Measurements from ENCODE around the gene MED13L. TPM values are rescaled to one million over a fixed set of nuclear protein-coding genes. Genes with fewer than 3 reads are reported as not detected.

MED13L gene
- total and polyA plus RNA-seq, 3 donors from 2014 or later, result 56.4 to 173 (median 133) TPM

DNA sequence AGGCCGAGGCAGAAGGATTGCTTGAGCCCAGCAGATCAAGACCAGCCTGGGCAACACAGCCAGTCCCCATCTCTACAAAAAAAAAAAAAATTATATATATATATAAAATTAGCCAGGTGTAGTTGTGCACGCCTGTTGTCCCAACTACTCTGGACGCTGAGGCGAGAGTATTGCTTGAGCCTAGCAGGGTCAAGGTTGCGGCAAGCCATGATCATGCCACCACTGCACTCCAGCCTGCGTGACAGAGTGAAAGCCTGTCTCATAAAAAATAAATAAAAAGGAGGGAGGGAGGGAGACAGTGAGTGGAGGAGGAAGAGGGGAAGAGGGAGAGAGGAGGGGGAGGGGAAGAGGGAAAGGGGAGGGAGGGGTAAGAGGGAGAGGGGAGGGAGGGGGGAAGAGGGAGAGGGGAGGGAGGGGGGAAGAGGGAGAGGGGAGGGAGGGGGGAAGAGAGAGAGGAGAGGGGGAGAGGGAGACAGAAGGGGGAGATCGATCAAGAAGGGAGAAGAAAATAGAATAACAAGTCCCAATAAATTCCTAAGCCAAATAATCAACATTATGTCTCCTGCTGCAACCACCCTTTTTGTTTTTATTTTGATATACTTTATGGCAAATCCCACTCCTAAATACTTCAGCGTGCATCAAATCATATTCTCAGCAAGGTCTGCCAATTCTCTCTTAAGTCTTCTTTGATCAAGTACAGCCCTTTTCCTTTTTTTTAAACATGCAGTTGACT, 163.9 kb downstream of the MED13L start:
- TF ChIP-seq POLR2A (IDR thresholded peaks at IDR 0.05), result no peak
- TF ChIP-seq, protein P1, sequence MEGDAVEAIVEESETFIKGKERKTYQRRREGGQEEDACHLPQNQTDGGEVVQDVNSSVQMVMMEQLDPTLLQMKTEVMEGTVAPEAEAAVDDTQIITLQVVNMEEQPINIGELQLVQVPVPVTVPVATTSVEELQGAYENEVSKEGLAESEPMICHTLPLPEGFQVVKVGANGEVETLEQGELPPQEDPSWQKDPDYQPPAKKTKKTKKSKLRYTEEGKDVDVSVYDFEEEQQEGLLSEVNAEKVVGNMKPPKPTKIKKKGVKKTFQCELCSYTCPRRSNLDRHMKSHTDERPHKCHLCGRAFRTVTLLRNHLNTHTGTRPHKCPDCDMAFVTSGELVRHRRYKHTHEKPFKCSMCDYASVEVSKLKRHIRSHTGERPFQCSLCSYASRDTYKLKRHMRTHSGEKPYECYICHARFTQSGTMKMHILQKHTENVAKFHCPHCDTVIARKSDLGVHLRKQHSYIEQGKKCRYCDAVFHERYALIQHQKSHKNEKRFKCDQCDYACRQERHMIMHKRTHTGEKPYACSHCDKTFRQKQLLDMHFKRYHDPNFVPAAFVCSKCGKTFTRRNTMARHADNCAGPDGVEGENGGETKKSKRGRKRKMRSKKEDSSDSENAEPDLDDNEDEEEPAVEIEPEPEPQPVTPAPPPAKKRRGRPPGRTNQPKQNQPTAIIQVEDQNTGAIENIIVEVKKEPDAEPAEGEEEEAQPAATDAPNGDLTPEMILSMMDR (IDR thresholded peaks at IDR 0.05), result no peak

DNA sequence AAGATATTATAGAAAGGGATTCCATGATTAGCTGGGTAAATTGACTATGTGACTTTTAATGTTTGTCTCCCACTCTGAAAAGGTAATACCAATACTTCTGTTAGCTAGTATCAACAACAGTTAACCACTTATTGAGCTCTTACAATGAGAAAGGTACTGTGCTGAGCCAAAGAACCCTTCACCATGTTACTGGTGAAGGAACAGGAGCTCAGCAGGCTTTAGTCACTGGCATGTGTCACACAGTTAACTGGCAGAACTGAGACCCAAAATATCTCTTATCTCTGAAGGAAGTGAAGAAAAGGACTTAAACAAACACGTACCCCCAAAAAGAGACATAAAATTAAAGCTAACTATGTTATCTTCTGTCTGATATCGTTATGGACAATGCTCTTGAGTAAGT, 170.6 kb downstream of the MED13L start:
- H3K4me3 ChIP-seq, result no peak overlapping the region
- peaks cover 5% of the 10 kb centered on the region for H3K4me1 ChIP-seq
- H3K27me3 ChIP-seq, result no peaks in the 10 kb centered on the region
- intact Hi-C loops (cut with DNase I; ENCODE audit: low total_unique reads), result no loop called here
- no peak overlapping the region for H3K27ac ChIP-seq
- H3K9me3 ChIP-seq, result no peaks in the 10 kb centered on the region
- DNase-seq, result no peak
- H3K36me3 ChIP-seq (ENCODE audit: low read depth, missing control alignments), result no peaks in the 10 kb centered on the region
- TF ChIP-seq, protein P1 (IDR thresholded peaks at IDR 0.05), result no peak
- TF ChIP-seq POLR2A (IDR thresholded peaks at IDR 0.05), result no peak
- WGBS, 2 donors, result 65 to 67% methylated on average over 2 of the region's 2 CpGs

More for the DNA sequence above, 163.9 kb downstream of the MED13L start:
- Histone ChIP-seq H3K27me3 (no peaks in the 10 kb centered on the region), H3K36me3 (ENCODE audit: low read depth, missing control alignments) (no peaks in the 10 kb centered on the region), H3K27ac (no peak overlapping the region), H3K9me3 (no peaks in the 10 kb centered on the region), H3K4me1 (peaks cover 9% of the 10 kb centered on the region), H3K4me3 (no peak overlapping the region)
- intact Hi-C loops (cut with DNase I; ENCODE audit: low total_unique reads), result no loop called here
- WGBS, 2 donors, result 83 to 85% methylated on average over 8 of the region's 8 CpGs
- no peak for DNase-seq

DNA sequence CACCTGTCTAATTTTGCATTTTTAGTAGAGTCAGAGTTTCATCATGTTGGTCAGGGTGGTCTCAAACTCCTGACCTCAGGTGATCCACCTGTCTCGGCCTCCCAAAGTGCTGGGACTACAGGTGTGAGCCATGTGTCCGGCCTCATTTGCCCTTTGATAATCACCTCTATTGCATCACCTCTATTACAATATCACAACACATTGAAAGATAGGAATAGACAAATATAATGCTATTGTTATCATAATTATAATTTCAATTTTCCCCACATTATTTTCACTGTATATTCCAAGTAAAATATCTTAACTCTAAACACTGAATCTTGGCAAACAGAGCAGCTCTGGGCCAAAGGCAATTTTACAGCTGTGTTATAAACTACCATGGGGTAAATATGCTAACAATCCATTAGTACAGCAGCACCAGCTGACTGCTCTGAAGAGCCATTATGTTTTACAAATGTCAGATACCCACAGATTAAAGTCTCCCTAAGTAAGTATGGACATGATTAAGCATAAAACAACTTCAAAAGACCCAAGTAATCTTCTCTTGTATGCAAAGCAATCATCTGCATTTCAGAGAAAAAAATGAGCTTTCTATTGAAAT, 173.2 kb downstream of the MED13L start:
- WGBS, 2 donors, result 94 to 100% methylated on average over 2 of the region's 2 CpGs
- Histone ChIP-seq H3K4me1 (no peaks in the 10 kb centered on the region), H3K36me3 (ENCODE audit: low read depth, missing control alignments) (no peaks in the 10 kb centered on the region), H3K4me3 (no peak overlapping the region), H3K9me3 (no peaks in the 10 kb centered on the region), H3K27me3 (no peaks in the 10 kb centered on the region), H3K27ac (no peak overlapping the region)
- DNase-seq, result no peak
- TF ChIP-seq POLR2A (IDR thresholded peaks at IDR 0.05), result no peak
- TF ChIP-seq, protein P1 (IDR thresholded peaks at IDR 0.05), result no peak
- intact Hi-C loops (cut with DNase I; ENCODE audit: low total_unique reads), result no loop called here

DNA sequence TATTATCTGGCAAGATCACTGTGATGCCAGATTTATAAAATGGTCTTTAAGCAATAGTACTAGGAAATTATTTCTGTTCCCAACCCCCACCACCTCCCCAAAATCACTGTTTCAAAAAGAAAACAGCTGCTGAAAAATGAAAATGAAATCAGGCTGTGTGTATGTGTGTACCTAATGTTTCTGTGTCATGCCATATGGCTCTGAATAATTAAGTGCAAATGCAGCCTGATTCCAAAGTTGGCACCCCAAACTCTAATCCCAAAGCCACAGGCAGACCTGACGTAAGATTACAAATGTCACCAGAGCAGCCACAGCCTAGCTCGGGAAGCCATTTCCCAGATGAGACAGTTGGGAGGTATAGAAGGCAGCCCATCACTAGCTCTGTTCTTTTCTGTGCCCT, 175.5 kb downstream of the MED13L start:
- no peak overlapping the region for H3K4me3 ChIP-seq
- TF ChIP-seq POLR2A (IDR thresholded peaks at IDR 0.05), result no peak
- TF ChIP-seq, protein P1 (IDR thresholded peaks at IDR 0.05), result no peak
- no peaks in the 10 kb centered on the region for H3K27me3 ChIP-seq
- DNase-seq, result no peak
- H3K4me1 ChIP-seq, result no peaks in the 10 kb centered on the region
- no peaks in the 10 kb centered on the region for H3K36me3 ChIP-seq (ENCODE audit: low read depth, missing control alignments)
- 88 to 100% methylated on average over 2 of the region's 2 CpGs for WGBS, 2 donors
- no peaks in the 10 kb centered on the region for H3K9me3 ChIP-seq
- intact Hi-C loops (cut with DNase I; ENCODE audit: low total_unique reads), result no loop called here
- H3K27ac ChIP-seq, result no peak overlapping the region

Data from testis (tissue), 3 donors.